Smooth muscle cell (in vitro differentiated cells): ENCODE data around the gene LRRC39. TPM values are rescaled to one million over a fixed set of nuclear protein-coding genes. Genes with fewer than 3 reads are reported as not detected.

Experiments
- DNase-seq: peaks from one replicate; lab custom pipeline; 2025; ENCODE audit not compliant: unreplicated experiment; lab: John Stamatoyannopoulos, UW
- H2AFZ ChIP-seq: fragments of 200-600 bp; sonication (generic); 2 replicates; pipeline ENCODE4 v1.6.0; 2016; ENCODE audit warnings: antibody characterized with exemption, low read depth, mild to moderate bottlenecking
- H3F3A ChIP-seq: fragments of 200-600 bp; sonication (generic); 2 replicates; pipeline ENCODE4 v1.6.0; 2017; ENCODE audit warnings: antibody characterized with exemption, low read depth
- H3K27ac ChIP-seq: fragments of 200-600 bp; sonication (generic); 2 replicates; pipeline ENCODE4 v1.5.1; 2016; ENCODE audit warnings: low read depth, mild to moderate bottlenecking
- H3K27me3 ChIP-seq: fragments of 200-600 bp; sonication (generic); 2 replicates; pipeline ENCODE4 v1.6.1; 2016; ENCODE audit warnings: low read depth, mild to moderate bottlenecking
- H3K36me3 ChIP-seq: fragments of 200-600 bp; sonication (generic); 2 replicates; pipeline ENCODE4 v1.5.1; 2016; ENCODE audit warnings: low read depth
- H3K4me1 ChIP-seq: fragments of 200-600 bp; sonication (generic); 2 replicates; pipeline ENCODE4 v1.5.1; 2016; ENCODE audit warnings: low read depth
- H3K4me2 ChIP-seq: fragments of 200-600 bp; sonication (generic); 2 replicates; pipeline ENCODE4 v1.6.0; 2016; ENCODE audit warnings: mild to moderate bottlenecking
- H3K4me3 ChIP-seq: fragments of 200-600 bp; sonication (generic); 2 replicates; pipeline ENCODE4 v1.5.1; 2016; ENCODE audit warnings: mild to moderate bottlenecking
- H3K79me2 ChIP-seq: fragments of 200-600 bp; sonication (generic); 2 replicates; pipeline ENCODE4 v1.6.0; 2016; ENCODE audit warnings: low read depth, mild to moderate bottlenecking
- H3K9ac ChIP-seq: fragments of 200-600 bp; sonication (generic); 2 replicates; pipeline ENCODE4 v1.6.0; 2016; ENCODE audit warnings: low read depth
- H3K9me3 ChIP-seq: fragments of 200-600 bp; sonication (generic); replicated peaks from 2 replicates; pipeline ENCODE4 v1.5.1; 2016; ENCODE audit warnings: low read depth
- H4K20me1 ChIP-seq: fragments of 200-600 bp; sonication (generic); 2 replicates; pipeline ENCODE4 v1.6.0; 2016; ENCODE audit warnings: low read depth
- CTCF ChIP-seq: fragments of 200-600 bp; sonication (generic); IDR thresholded peaks from 2 replicates; pipeline ENCODE4 v1.5.1; 2017; ENCODE audit warnings: borderline replicate concordance, mild to moderate bottlenecking, antibody characterized with exemption; ENCODE audit not compliant: insufficient read depth, poor library complexity, severe bottlenecking
- WGBS: methylation state at CpG from one replicate; pipeline ENCODE4 v1.1.7; 2016; ENCODE audit warnings: low lambda C conversion rate; 5-methylcytosine and 5-hydroxymethylcytosine counted together
- polyA plus RNA-seq: library from polyadenylated mRNA; unstranded; fragments of >200 nt; fragmentation: Nextera tagmentation; extraction: Ambion mirVana; gene quantifications from 2 replicates; pipeline ENCODE4 v1.2.1, GENCODE V29; 2016
- total RNA-seq: library from RNA; depleted of rRNA; stranded (reverse); fragments of >200 nt; gene quantifications from 2 replicates; pipeline ENCODE4 v1.2.3, GENCODE V29; 2014

LRRC39 gene
- total and polyA plus RNA-seq, 2 experiments from 2014 or later = 0.13 TPM; not detected in 1

- Histone ChIP-seq H3F3A (no peaks in the 10 kb centered on the region), H3K27ac (no peak overlapping the region), H3K9me3 (no peaks in the 10 kb centered on the region), H2AFZ (no peak overlapping the region), H3K4me1 (peaks cover 4% of the 10 kb centered on the region), H3K4me2 (no peak overlapping the region), H4K20me1 (no peaks in the 10 kb centered on the region), H3K36me3 (no peaks in the 10 kb centered on the region), H3K9ac (no peak overlapping the region), H3K27me3 (no peaks in the 10 kb centered on the region), H3K4me3 (no peak overlapping the region), H3K79me2 (no peaks in the 10 kb centered on the region)
- TF ChIP-seq CTCF = no peak
- DNase-seq = no peak
- WGBS = 86% methylated on average over 5 of the region's 5 CpGs
Measured at GRCh38 chr1:100164702-100165101, 13.4 kb downstream of the LRRC39 start.

- Histone ChIP-seq H3K27me3 (no peaks in the 10 kb centered on the region), H3F3A (no peaks in the 10 kb centered on the region), H3K4me3 (no peak overlapping the region), H3K27ac (no peak overlapping the region), H2AFZ (no peak overlapping the region), H3K36me3 (no peaks in the 10 kb centered on the region), H3K79me2 (no peaks in the 10 kb centered on the region), H4K20me1 (no peaks in the 10 kb centered on the region), H3K9me3 (no peaks in the 10 kb centered on the region), H3K9ac (no peak overlapping the region), H3K4me2 (no peak overlapping the region), H3K4me1 (peaks cover 4% of the 10 kb centered on the region)
- no peak for DNase-seq
- no peak for TF ChIP-seq CTCF
- WGBS = 86% methylated on average over 2 of the region's 2 CpGs
Measured at GRCh38 chr1:100164216-100164615, 13.8 kb downstream of the LRRC39 start.

GRCh38 chr1:100162881-100163280 lies 15.2 kb downstream of the LRRC39 start:
- no peaks in the 10 kb centered on the region for H4K20me1 ChIP-seq
- H3K4me2 ChIP-seq = no peak overlapping the region

More at GRCh38 chr1:100162881-100163280, 15.2 kb downstream of the LRRC39 start:
- H3K9ac ChIP-seq = no peak overlapping the region
- H3K27ac ChIP-seq = no peak overlapping the region
- no peak overlapping the region for H3K4me3 ChIP-seq
- H3K36me3 ChIP-seq = no peaks in the 10 kb centered on the region
- DNase-seq = no peak
- peaks cover 4% of the 10 kb centered on the region for H3K4me1 ChIP-seq
- no peaks in the 10 kb centered on the region for H3F3A ChIP-seq
- no peak for TF ChIP-seq CTCF
- H3K9me3 ChIP-seq = no peaks in the 10 kb centered on the region
- no peaks in the 10 kb centered on the region for H3K79me2 ChIP-seq
- no peak overlapping the region for H2AFZ ChIP-seq
- no peaks in the 10 kb centered on the region for H3K27me3 ChIP-seq
